ENCODE results near the gene PSPH.

DNA sequence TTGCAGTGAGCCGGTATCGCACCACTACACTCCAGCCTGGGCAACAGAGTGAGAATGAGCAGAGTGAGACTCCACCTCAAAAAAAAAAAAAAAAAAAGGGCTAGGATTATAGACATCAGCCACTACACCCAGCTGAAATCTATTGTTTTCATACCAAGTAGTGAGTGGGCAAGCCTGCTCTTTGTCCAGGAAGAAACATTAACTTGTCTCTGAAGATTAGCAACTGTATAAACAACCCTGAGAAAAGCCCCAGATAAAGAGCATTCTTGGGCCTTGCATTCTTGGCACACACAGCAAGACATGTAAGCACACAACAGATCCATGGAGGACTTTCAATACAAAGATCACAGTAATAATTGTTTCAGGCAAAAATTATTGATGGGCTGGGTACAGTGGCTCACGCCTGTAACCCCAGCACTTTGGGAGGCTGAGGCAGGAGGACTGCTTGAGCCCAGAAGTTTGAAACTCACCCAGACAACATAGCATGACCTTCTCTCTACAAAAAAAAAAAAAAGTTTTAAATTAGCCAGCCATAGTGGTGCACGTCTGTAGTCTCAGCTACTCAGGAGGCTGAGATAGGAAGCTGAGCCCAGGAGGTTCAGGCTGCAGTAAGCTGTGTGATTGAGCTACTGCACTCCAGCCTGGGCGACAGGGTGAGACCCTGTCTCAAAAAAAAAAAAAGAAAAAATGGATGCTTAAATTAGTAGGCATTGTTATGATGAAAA, 4.4 kb downstream of the PSPH start:
- TF ChIP-seq CTCF (IDR thresholded peaks at IDR 0.05; ENCODE audit: low read depth, low read length) = no peak
- TF ChIP-seq, protein P1, sequence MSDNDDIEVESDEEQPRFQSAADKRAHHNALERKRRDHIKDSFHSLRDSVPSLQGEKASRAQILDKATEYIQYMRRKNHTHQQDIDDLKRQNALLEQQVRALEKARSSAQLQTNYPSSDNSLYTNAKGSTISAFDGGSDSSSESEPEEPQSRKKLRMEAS (IDR thresholded peaks at IDR 0.05; ENCODE audit: low read depth, low read length) = no peak
